SK-N-SH (cell line): ENCODE data around the gene GLG1. TPM values are rescaled to one million over a fixed set of nuclear protein-coding genes. Genes with fewer than 3 reads are reported as not detected.

Experiments used
- CTCF ChIA-PET: fragments of 300-600, 350-600 bp; formaldehyde crosslinking; extraction: SDS; loops from one replicate; lab custom pipeline; 2021; lab: Yijun Ruan, JAX
- POLR2A ChIA-PET: fragments of 350-600 bp; sonication (Branson Sonifier 250); formaldehyde crosslinking; extraction: SDS; loops from one replicate; lab custom pipeline; 2020; ENCODE audit warnings: antibody characterized with exemption, inconsistent platforms; lab: Yijun Ruan, JAX
- DNase-seq: peaks from one replicate; pipeline ENCODE4 v3.0.0; 2012
- H2AFZ ChIP-seq: fragments of 200-600 bp; sonication (generic); 2 replicates; pipeline ENCODE4 v1.8.1; 2016; ENCODE audit warnings: antibody characterized with exemption, mild to moderate bottlenecking, low read depth
- H3F3A ChIP-seq: fragments of 200-600 bp; sonication (generic); replicated peaks from 2 replicates; pipeline ENCODE3; 2016; ENCODE audit warnings: antibody characterized with exemption, mild to moderate bottlenecking; ENCODE audit not compliant: insufficient read depth
- H3K27ac ChIP-seq, 2 experiments: fragments of 200-500 bp in 1 of 2; fragments of 200-600 bp in 1 of 2; sonication (Bioruptor generic) in 1 of 2; sonication (generic), shearing (Covaris generic) in 1 of 2; 2 replicates each; pipeline versions ENCODE4 v1.5.1 to v1.6.1; 2014 to 2016; ENCODE audit warnings: low read depth in 2 of 2, inconsistent platforms in 1 of 2, low read length in 1 of 2, mild to moderate bottlenecking in 1 of 2, mixed read lengths in 1 of 2
- H3K27me3 ChIP-seq: fragments of 200-600 bp; sonication (generic), shearing (Covaris generic); 2 replicates; pipeline ENCODE4 v1.6.1; 2016; ENCODE audit warnings: mixed run types; ENCODE audit not compliant: insufficient read depth
- H3K36me3 ChIP-seq, 2 experiments: fragments of 200-500 bp in 1 of 2; fragments of 200-600 bp in 1 of 2; sonication (Bioruptor generic) in 1 of 2; sonication (generic) in 1 of 2; replicated peaks in 1 of 2; 2 replicates each; pipeline versions ENCODE3 to v1.5.1; 2014 to 2016; ENCODE audit warnings: low read length in 1 of 2, mild to moderate bottlenecking in 1 of 2; ENCODE audit not compliant: insufficient read depth in 2 of 2, control insufficient read depth in 1 of 2
- H3K4me1 ChIP-seq, 2 experiments: fragments of 200-500 bp in 1 of 2; fragments of 200-600 bp in 1 of 2; sonication (Bioruptor generic) in 1 of 2; sonication (generic), shearing (Covaris generic) in 1 of 2; 2 replicates each; pipeline versions ENCODE4 v1.5.1 to v1.6.1; 2014 to 2016; ENCODE audit warnings: low read depth in 1 of 2, low read length in 1 of 2, mixed run types in 1 of 2; ENCODE audit not compliant: insufficient read depth in 2 of 2, control insufficient read depth in 1 of 2
- H3K4me2 ChIP-seq: fragments of 200-600 bp; sonication (generic), shearing (Covaris generic); 2 replicates; pipeline ENCODE4 v1.6.1; 2017; ENCODE audit warnings: mixed run types
- H3K4me3 ChIP-seq, 2 experiments: fragments of 200-500 bp in 1 of 2; fragments of 200-600 bp in 1 of 2; sonication (Bioruptor generic) in 1 of 2; sonication (generic), shearing (Covaris generic) in 1 of 2; 2 replicates each; pipeline versions ENCODE4 v1.5.1 to v1.8.1; 2014 to 2016; ENCODE audit warnings: low read depth in 2 of 2, inconsistent platforms in 1 of 2, low read length in 1 of 2, mild to moderate bottlenecking in 1 of 2, mixed read lengths in 1 of 2, moderate library complexity in 1 of 2
- H3K79me2 ChIP-seq: fragments of 200-600 bp; sonication (generic); 2 replicates; pipeline ENCODE4 v1.8.1; 2017; ENCODE audit warnings: mild to moderate bottlenecking; ENCODE audit not compliant: insufficient read depth
- H3K9ac ChIP-seq: fragments of 200-600 bp; sonication (generic); 2 replicates; pipeline ENCODE4 v1.6.1; 2017; ENCODE audit warnings: mixed run types
- H3K9me2 ChIP-seq: fragments of 200-600 bp; sonication (generic); 2 replicates; pipeline ENCODE4 v1.6.1; 2017; ENCODE audit warnings: mixed run types
- H3K9me3 ChIP-seq: fragments of 200-600 bp; sonication (generic); 2 replicates; pipeline ENCODE4 v1.6.1; 2017; ENCODE audit warnings: mixed run types, mild to moderate bottlenecking, moderate library complexity
- H4K20me1 ChIP-seq: fragments of 200-600 bp; sonication (generic); 2 replicates; pipeline ENCODE4 v1.6.1; 2017; ENCODE audit warnings: mild to moderate bottlenecking, mixed run types; ENCODE audit not compliant: insufficient read depth
- ELF1 ChIP-seq: IDR thresholded peaks from 2 replicates; pipeline ENCODE4 v1.4.0; 2012
- FOXJ3 ChIP-seq: sonication (generic); formaldehyde crosslinking; IDR thresholded peaks from 2 replicates; pipeline ENCODE4 v1.5.1; 2020; ENCODE audit warnings: mild to moderate bottlenecking, missing genetic modification reagents
- FOXM1 ChIP-seq: IDR thresholded peaks from 2 replicates; pipeline ENCODE4 v1.4.0; 2012; ENCODE audit warnings: low read depth, mild to moderate bottlenecking
- GATA2 ChIP-seq: sonication (generic); formaldehyde crosslinking; IDR thresholded peaks from 2 replicates; pipeline ENCODE4 v1.5.0; 2020; ENCODE audit warnings: mild to moderate bottlenecking, missing genetic modification reagents
- JUND ChIP-seq: IDR thresholded peaks from 2 replicates; pipeline ENCODE4 v1.4.0; 2012
- NRF1 ChIP-seq: IDR thresholded peaks from 2 replicates; pipeline ENCODE4 v1.6.1; 2012; ENCODE audit warnings: low read depth, mild to moderate bottlenecking, low read length
- RAD21 ChIP-seq: IDR thresholded peaks from 2 replicates; pipeline ENCODE4 v1.6.1; 2012; ENCODE audit warnings: mild to moderate bottlenecking, low read length
- TEAD4 ChIP-seq: IDR thresholded peaks from 2 replicates; pipeline ENCODE4 v1.4.0; 2012; ENCODE audit warnings: mild to moderate bottlenecking, borderline replicate concordance; ENCODE audit not compliant: insufficient read depth
- USF2 ChIP-seq: fragments of 150-350 bp; IDR thresholded peaks from 2 replicates; pipeline ENCODE4 v1.6.1; 2017; ENCODE audit warnings: antibody characterized with exemption, low read length, low read depth, borderline replicate concordance
- ZBTB33 ChIP-seq: IDR thresholded peaks from 2 replicates; pipeline ENCODE4 v1.4.0; 2012; ENCODE audit warnings: low read depth, borderline replicate concordance
- WGBS: methylation state at CpG from one replicate; pipeline ENCODE4 v1.1.6; 2017; ENCODE audit warnings: low lambda C conversion rate; 5-methylcytosine and 5-hydroxymethylcytosine counted together
- polyA plus RNA-seq, 3 experiments: library from polyadenylated mRNA; depleted of rRNA; stranded (reverse); fragments of >200 nt; gene quantifications; 2 replicates each; pipeline ENCODE4 v1.2.3, GENCODE V29; 2012
- TF ChIP-seq, protein P1 (sequence below): IDR thresholded peaks from 2 replicates; pipeline ENCODE4; 2012
- TF ChIP-seq, protein P2 (sequence below): IDR thresholded peaks from 2 replicates; pipeline ENCODE4 v1.4.0; 2012; ENCODE audit warnings: low read depth

The GLG1 gene
- polyA plus RNA-seq, 1 of the 3 experiments (the other 2 are of a cell fraction) = 71.1 TPM

GRCh38 chr16:74487634-74488495 lies 119.0 kb downstream of the GLG1 start:
- TF ChIP-seq NRF1 = no peak
- no peak for TF ChIP-seq ZBTB33
- TF ChIP-seq GATA2 (CRISPR knock-in tag) = no peak
- TF ChIP-seq FOXJ3 (CRISPR knock-in tag) = no peak
- no peak for TF ChIP-seq ELF1
- TF ChIP-seq, protein P1, sequence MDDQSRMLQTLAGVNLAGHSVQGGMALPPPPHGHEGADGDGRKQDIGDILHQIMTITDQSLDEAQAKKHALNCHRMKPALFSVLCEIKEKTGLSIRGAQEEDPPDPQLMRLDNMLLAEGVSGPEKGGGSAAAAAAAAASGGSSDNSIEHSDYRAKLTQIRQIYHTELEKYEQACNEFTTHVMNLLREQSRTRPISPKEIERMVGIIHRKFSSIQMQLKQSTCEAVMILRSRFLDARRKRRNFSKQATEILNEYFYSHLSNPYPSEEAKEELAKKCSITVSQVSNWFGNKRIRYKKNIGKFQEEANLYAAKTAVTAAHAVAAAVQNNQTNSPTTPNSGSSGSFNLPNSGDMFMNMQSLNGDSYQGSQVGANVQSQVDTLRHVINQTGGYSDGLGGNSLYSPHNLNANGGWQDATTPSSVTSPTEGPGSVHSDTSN = no peak
- no peak for TF ChIP-seq TEAD4
- TF ChIP-seq, protein P2, sequence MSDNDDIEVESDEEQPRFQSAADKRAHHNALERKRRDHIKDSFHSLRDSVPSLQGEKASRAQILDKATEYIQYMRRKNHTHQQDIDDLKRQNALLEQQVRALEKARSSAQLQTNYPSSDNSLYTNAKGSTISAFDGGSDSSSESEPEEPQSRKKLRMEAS = no peak
- TF ChIP-seq RAD21 = no peak
- TF ChIP-seq JUND = no peak
- no peak for TF ChIP-seq FOXM1
- TF ChIP-seq USF2 = no peak
- TF ChIP-seq, all 33 proteins: peak for 0
- Histone ChIP-seq H3K9me2 (no peaks in the 10 kb centered on the region), H3K9ac (no peak overlapping the region), H3K27ac (no peak overlapping the region), H3K4me2 (no peak overlapping the region), H3K4me3 (no peak overlapping the region), H3F3A (no peaks in the 10 kb centered on the region), H3K27me3 (no peaks in the 10 kb centered on the region), H3K79me2 (peaks cover 3% of the 10 kb centered on the region; the same call in 1 of the 2 replicates), H4K20me1 (no peaks in the 10 kb centered on the region), H3K4me1 (peaks cover 0 to 2% of the 10 kb centered on the region in 2 experiments; a peak in 2 of 4 replicates), H3K36me3 (peaks cover 29 to 56% of the 10 kb centered on the region in 2 experiments), H2AFZ (no peak overlapping the region), H3K9me3 (no peaks in the 10 kb centered on the region)
- WGBS = 96% methylated on average over 9 of the region's 9 CpGs
- ChIA-PET POLR2A (no interaction called here), CTCF (interaction anchor here (1.8 kb wide), 1 partner anchor 12 kb away, joined by 4 read pairs; no protein-coding TSS in a partner anchor)
- no peak for DNase-seq
